Chondrocyte (in vitro differentiated cells): ENCODE results near the gene TMTC4. TPM values are rescaled to one million over a fixed set of nuclear protein-coding genes. Genes with fewer than 3 reads are reported as not detected.

Experiments
- DNase-seq: peaks from one replicate; pipeline ENCODE4 v3.0.0; 2021; ENCODE audit warnings: mixed read lengths, low spot score
- H3K27ac Mint-ChIP-seq: one replicate; pipeline ENCODE4 v1.8.0; 2021; ENCODE audit warnings: mild to moderate bottlenecking, moderate library complexity, mixed read lengths; ENCODE audit not compliant: unreplicated experiment
- H3K27me3 Mint-ChIP-seq: 2 replicates; pipeline ENCODE4 v1.8.0; 2021; ENCODE audit warnings: low read depth, mixed read lengths
- H3K36me3 Mint-ChIP-seq: 2 replicates; pipeline ENCODE4 v1.8.0; 2021; ENCODE audit warnings: low read depth, mixed read lengths
- H3K4me1 Mint-ChIP-seq: 2 replicates; pipeline ENCODE4 v1.8.0; 2021; ENCODE audit warnings: low read depth, mild to moderate bottlenecking, mixed read lengths
- H3K4me3 Mint-ChIP-seq: one replicate; pipeline ENCODE4 v1.8.0; 2021; ENCODE audit warnings: mild to moderate bottlenecking, moderate library complexity, mixed read lengths; ENCODE audit not compliant: unreplicated experiment
- H3K9me3 Mint-ChIP-seq: 2 replicates; pipeline ENCODE4 v1.8.0; 2021; ENCODE audit warnings: low read depth, mixed read lengths
- CTCF ChIP-seq: fragments of 200-600 bp; sonication (generic); IDR thresholded peaks from 2 replicates; pipeline ENCODE4 v1.5.0; 2021; ENCODE audit warnings: antibody characterized with exemption, mild to moderate bottlenecking, moderate library complexity
- total RNA-seq: library from RNA; stranded (reverse); gene quantifications from 3 replicates; pipeline ENCODE4 v1.2.1, GENCODE V29; 2021

TMTC4 gene
- total RNA-seq, 1 donor from 2014 or later, result 11.5 TPM

DNA sequence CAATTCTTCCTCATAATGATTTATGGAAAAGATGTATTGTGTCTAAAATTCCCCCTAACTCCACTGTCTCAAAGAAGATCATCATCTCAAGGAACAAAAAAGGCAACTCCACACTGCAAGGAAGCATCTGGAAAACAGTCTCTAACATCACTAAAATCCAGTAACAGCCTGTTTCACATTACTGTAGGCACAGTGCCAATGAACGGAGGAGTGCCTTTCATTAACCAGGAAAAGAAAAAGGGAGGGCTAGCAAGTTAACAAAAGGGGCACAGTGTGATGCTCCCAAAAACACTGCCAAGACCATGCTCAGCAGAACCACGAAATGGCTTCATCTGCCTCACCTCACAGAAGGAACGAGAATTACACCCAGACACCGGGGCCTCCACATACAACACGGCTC is 8.5 kb downstream of the TMTC4 start:
- Mint-ChIP-seq H3K27me3 (no peaks in the 10 kb centered on the region), H3K27ac (no peak overlapping the region), H3K9me3 (no peaks in the 10 kb centered on the region), H3K4me1 (no peaks in the 10 kb centered on the region), H3K4me3 (no peak overlapping the region), H3K36me3 (peaks cover 42% of the 10 kb centered on the region)
- no peak for TF ChIP-seq CTCF
- no peak for DNase-seq

DNA sequence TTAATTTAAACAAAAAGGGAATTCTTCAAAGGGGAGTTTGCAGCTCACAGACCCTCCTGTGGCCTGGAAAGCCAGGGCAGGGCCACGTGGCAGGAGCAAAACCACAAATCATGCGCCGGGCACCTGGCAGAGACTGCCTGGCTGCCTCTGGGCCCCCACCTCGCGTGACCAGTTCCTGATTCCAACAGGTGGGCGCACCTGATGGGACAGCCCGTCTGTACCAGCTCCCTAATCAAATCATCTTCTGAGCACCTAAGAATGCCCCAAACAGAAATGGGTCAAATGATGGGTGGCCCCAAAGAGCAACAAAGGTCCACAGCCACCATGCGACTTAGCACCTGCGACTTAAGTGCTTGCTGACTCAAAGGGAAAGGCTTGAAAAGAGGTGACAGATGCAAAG is 9.2 kb downstream of the TMTC4 start:
- H3K27ac Mint-ChIP-seq, result no peak overlapping the region
- TF ChIP-seq CTCF, result no peak
- no peaks in the 10 kb centered on the region for H3K9me3 Mint-ChIP-seq
- no peaks in the 10 kb centered on the region for H3K27me3 Mint-ChIP-seq
- DNase-seq, result no peak
- peaks cover 42% of the 10 kb centered on the region for H3K36me3 Mint-ChIP-seq
- no peak overlapping the region for H3K4me3 Mint-ChIP-seq
- H3K4me1 Mint-ChIP-seq, result no peaks in the 10 kb centered on the region

- Mint-ChIP-seq H3K27me3 (no peaks in the 10 kb centered on the region), H3K9me3 (no peaks in the 10 kb centered on the region), H3K4me1 (no peaks in the 10 kb centered on the region), H3K36me3 (peaks cover 43% of the 10 kb centered on the region), H3K4me3 (no peak overlapping the region), H3K27ac (no peak overlapping the region)
- DNase-seq, result no peak
- TF ChIP-seq CTCF, result no peak
These were observed 10.3 kb downstream of the TMTC4 start for GRCh38 chr13:100664171-100664900.

DNA sequence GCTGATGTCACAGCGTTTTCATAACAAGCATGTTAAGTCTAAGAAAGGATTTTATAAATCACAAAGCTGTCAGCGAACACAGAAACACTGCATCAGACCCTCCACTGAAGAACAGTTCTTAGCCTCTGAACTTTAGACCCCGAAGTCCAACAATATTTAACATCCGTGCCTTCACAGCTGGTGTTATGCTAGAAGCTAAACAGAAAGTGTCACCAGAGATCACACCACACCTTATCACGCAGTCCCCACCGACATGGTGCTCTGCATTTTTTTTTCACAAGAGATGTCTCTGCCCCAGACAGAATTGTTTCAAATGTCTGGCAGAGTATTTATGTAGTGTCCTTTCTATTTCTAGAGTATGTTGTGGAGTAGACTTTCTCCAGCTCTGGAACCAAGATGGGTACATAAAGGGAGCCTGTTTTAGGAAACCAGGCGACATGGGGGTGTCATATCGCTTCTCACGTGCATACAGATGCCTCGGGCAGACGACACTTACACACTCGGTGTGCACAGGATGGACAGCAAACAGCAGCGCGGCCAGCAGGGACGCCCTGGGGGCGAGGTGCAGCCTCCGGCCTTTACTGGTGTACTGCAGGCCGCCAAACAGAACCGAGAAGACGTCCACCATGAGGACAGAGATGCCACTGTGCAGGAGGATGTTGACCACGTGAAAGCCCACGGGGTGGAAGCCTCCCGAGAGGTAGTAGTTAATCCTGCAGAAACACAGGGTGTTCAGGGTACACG is 12.0 kb downstream of the TMTC4 start:
- no peaks in the 10 kb centered on the region for H3K4me1 Mint-ChIP-seq
- H3K27ac Mint-ChIP-seq, result no peak overlapping the region
- no peak overlapping the region for H3K4me3 Mint-ChIP-seq
- no peak for TF ChIP-seq CTCF
- H3K9me3 Mint-ChIP-seq, result no peaks in the 10 kb centered on the region
- no peak for DNase-seq
- H3K27me3 Mint-ChIP-seq, result no peaks in the 10 kb centered on the region
- H3K36me3 Mint-ChIP-seq, result peaks cover 38% of the 10 kb centered on the region

- no peak for DNase-seq
- no peaks in the 10 kb centered on the region for H3K9me3 Mint-ChIP-seq
- no peak for TF ChIP-seq CTCF
- H3K36me3 Mint-ChIP-seq, result peaks cover 27% of the 10 kb centered on the region
- H3K4me1 Mint-ChIP-seq, result no peaks in the 10 kb centered on the region
- H3K4me3 Mint-ChIP-seq, result no peak overlapping the region
- H3K27ac Mint-ChIP-seq, result no peak overlapping the region
- no peaks in the 10 kb centered on the region for H3K27me3 Mint-ChIP-seq
These were observed 13.8 kb downstream of the TMTC4 start for GRCh38 chr13:100660761-100661160.
